GM23338 (cell line): ENCODE measurements around the gene FMN1. TPM values are rescaled to one million over a fixed set of nuclear protein-coding genes. Genes with fewer than 3 reads are reported as not detected.

Source experiments
- ATAC-seq: fragments of 200-7000 bp; cut with Tn5 transposase; 3 replicates; pipeline ENCODE4 v1.9.1; 2020
- DNase-seq: peaks from one replicate; pipeline ENCODE4 v3.0.0-alpha.2; 2015; ENCODE audit warnings: low spot score
- H2AFZ ChIP-seq: fragments of 200-600 bp; sonication (generic); 2 replicates; pipeline ENCODE4 v1.8.0; 2016; ENCODE audit warnings: antibody characterized with exemption, mild to moderate bottlenecking, moderate library complexity
- H3F3A ChIP-seq: fragments of 200-600 bp; sonication (generic); replicated peaks from 2 replicates; pipeline ENCODE4 v1.8.0; 2017; ENCODE audit warnings: antibody characterized with exemption, mixed run types, low read depth
- H3K27ac ChIP-seq: fragments of 200-600 bp; sonication (generic); 2 replicates; pipeline ENCODE4 v1.6.1; 2016; ENCODE audit warnings: low read depth
- H3K27me3 ChIP-seq: fragments of 200-600 bp; sonication (generic); 2 replicates; pipeline ENCODE4 v1.8.0; 2016; ENCODE audit warnings: mild to moderate bottlenecking, mixed run types, moderate library complexity; ENCODE audit not compliant: insufficient read depth
- H3K36me3 ChIP-seq: fragments of 200-600 bp; sonication (generic); 2 replicates; pipeline ENCODE4 v1.8.0; 2016; ENCODE audit warnings: mild to moderate bottlenecking; ENCODE audit not compliant: insufficient read depth
- H3K4me1 ChIP-seq: fragments of 200-600 bp; sonication (generic); 2 replicates; pipeline ENCODE4 v1.8.0; 2016; ENCODE audit warnings: mild to moderate bottlenecking, moderate library complexity; ENCODE audit not compliant: insufficient read depth
- H3K4me2 ChIP-seq: fragments of 200-600 bp; sonication (generic); 2 replicates; pipeline ENCODE4 v1.7.1; 2017; ENCODE audit warnings: mixed run types
- H3K4me3 ChIP-seq: fragments of 200-600 bp; sonication (generic); 2 replicates; pipeline ENCODE4 v1.6.1; 2016; ENCODE audit warnings: mixed run types
- H3K79me2 ChIP-seq: fragments of 200-600 bp; sonication (generic); replicated peaks from 2 replicates; pipeline ENCODE4 v1.8.0; 2017; ENCODE audit warnings: mild to moderate bottlenecking; ENCODE audit not compliant: insufficient read depth
- H3K9me2 ChIP-seq: fragments of 200-600 bp; sonication (generic); 2 replicates; pipeline ENCODE4 v1.8.0; 2017; ENCODE audit not compliant: insufficient read depth
- H4K20me1 ChIP-seq: fragments of 200-600 bp; sonication (generic); replicated peaks from 2 replicates; pipeline ENCODE4 v1.8.0; 2017; ENCODE audit warnings: mild to moderate bottlenecking; ENCODE audit not compliant: insufficient read depth
- H3K27ac Mint-ChIP-seq: 2 replicates; pipeline ENCODE4 v1.8.0; 2020; ENCODE audit warnings: inconsistent platforms, mild to moderate bottlenecking, moderate library complexity, mixed read lengths
- H3K27me3 Mint-ChIP-seq: 3 replicates; pipeline ENCODE4 v1.8.0; 2022; ENCODE audit warnings: low read depth, mild to moderate bottlenecking, moderate library complexity, mixed read lengths, inconsistent platforms; ENCODE audit not compliant: insufficient read depth, poor library complexity
- H3K36me3 Mint-ChIP-seq: 3 replicates; pipeline ENCODE4 v1.8.0; 2021; ENCODE audit warnings: low read depth, mild to moderate bottlenecking, inconsistent platforms, moderate library complexity, mixed read lengths
- H3K4me1 Mint-ChIP-seq: 3 replicates; pipeline ENCODE4 v1.8.0; 2020; ENCODE audit warnings: mild to moderate bottlenecking, inconsistent platforms, mixed read lengths
- H3K4me3 Mint-ChIP-seq: 3 replicates; pipeline ENCODE4 v1.8.0; 2021; ENCODE audit warnings: moderate library complexity, mild to moderate bottlenecking, inconsistent platforms, mixed read lengths
- H3K9me3 Mint-ChIP-seq: 3 replicates; pipeline ENCODE4 v1.8.0; 2020; ENCODE audit warnings: moderate library complexity, mild to moderate bottlenecking, inconsistent platforms, mixed read lengths
- CREB1 ChIP-seq: fragments of 250-450 bp; sonication (Bioruptor Pico); IDR thresholded peaks from 2 replicates; pipeline ENCODE4 v1.5.0; 2020; ENCODE audit warnings: low read depth, mild to moderate bottlenecking, moderate library complexity
- EZH2 ChIP-seq: fragments of 200-600 bp; sonication (generic); IDR thresholded peaks from one replicate; pipeline ENCODE4 v1.8.0; 2017; ENCODE audit warnings: antibody characterized with exemption, mild to moderate bottlenecking, low read depth; ENCODE audit not compliant: unreplicated experiment
- JUNB ChIP-seq: IDR thresholded peaks from one replicate; pipeline ENCODE4 v1.6.1; 2016; ENCODE audit warnings: antibody characterized with exemption; ENCODE audit not compliant: unreplicated experiment
- NANOG ChIP-seq: IDR thresholded peaks from 2 replicates; pipeline ENCODE4 v1.6.1; 2016; ENCODE audit warnings: antibody characterized with exemption, borderline replicate concordance
- REST ChIP-seq: IDR thresholded peaks from one replicate; pipeline ENCODE4 v1.6.1; 2018; ENCODE audit warnings: antibody characterized with exemption; ENCODE audit not compliant: unreplicated experiment
- ZNF462 ChIP-seq: fragments of 250-450 bp; sonication (Bioruptor Pico); IDR thresholded peaks from 2 replicates; pipeline ENCODE4 v1.5.0; 2020; ENCODE audit warnings: mild to moderate bottlenecking, moderate library complexity
- long read RNA-seq: library from polyadenylated mRNA; unstranded; transcript quantifications from one replicate; pipeline ENCODE4 v2.0.0, GENCODE V29; 2020; ENCODE audit not compliant: unreplicated experiment
- polyA plus RNA-seq: library from polyadenylated mRNA; unstranded; fragments of >200 nt; fragmentation: Nextera tagmentation; extraction: Ambion mirVana; gene quantifications from 2 replicates; pipeline ENCODE4 v1.2.1, GENCODE V29; 2016
- total RNA-seq: library from RNA; depleted of rRNA; stranded (reverse); fragments of >200 nt; shearing (Covaris generic); gene quantifications from 2 replicates; pipeline ENCODE4 v1.2.3, GENCODE V29; 2014; rRNA removed
- TF ChIP-seq, protein P1 (sequence below): IDR thresholded peaks from 2 replicates; pipeline ENCODE4 v1.6.1; 2016; ENCODE audit warnings: antibody characterized with exemption

Gene FMN1
- total RNA-seq: 1.6 and 2.1 TPM in 2 replicates
- polyA plus RNA-seq: 0.71 and 1.2 TPM in 2 replicates
- long read RNA-seq, full-length matches to known transcripts: 4 of 4 reads
- long read RNA-seq, partial matches to known transcripts: 0 of 4 reads
- long read RNA-seq, other reads (novel, unspliced or antisense): 0 of 4 reads

DNA sequence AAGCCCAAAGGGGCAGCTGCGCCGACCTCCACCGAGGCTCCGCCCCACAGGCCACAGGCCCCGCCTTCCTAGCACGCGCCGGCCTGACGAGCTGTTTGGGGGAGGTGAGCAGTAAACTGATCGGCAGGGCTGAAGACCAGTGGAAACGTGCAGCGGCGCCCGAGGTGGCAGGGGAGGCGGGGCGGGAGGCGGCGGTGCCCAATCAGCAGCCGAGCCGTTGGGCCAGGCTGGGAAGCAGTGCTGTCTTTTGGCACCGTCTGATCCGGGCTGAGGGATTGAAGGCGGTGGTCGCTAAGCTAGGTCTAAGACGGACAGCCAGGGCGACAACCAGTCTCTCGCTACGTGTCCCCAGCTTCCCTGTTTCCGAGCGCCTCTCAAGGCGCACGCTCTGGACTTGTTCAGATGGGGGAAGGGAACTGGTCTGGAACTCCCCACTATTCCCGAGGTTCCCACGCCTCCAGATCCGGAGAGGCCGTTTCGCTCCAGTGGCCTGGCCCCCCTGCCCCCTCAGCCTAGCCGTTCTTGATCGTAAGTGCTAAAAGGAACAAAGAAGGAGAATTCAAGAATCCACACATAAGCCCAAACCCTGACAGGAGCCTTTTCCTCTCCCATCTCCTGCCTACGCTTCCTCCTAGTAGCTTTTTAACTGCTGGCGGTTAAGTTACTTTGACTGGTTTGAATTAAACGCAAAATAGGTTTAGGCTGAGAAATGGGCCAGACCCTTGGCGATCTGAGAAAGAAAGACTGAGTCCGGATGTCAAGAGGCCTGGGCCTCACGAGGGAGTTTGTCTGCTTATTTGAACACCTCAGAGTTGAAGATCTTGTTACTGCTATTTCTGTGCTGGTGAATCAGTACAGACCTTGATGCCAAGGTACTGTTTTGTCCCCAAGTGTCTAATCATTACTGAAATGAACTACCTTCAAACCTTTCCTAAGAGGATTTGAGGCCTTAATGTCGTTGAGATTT, at the start of gene FMN1:
Gene FMN1, minus strand, starts transcription at position 11 of the 967 bp plus-strand sequence. CDS start 39,800 bp downstream, outside the sequence.
- H3K4me1 ChIP-seq: peaks cover 8% of the 10 kb centered on the region
- H3K36me3 ChIP-seq: no peaks in the 10 kb centered on the region
- TF ChIP-seq CREB1 (CRISPR knock-in tag) (peak; percentile 84), ZNF462 (no peak)
- Mint-ChIP-seq H3K27ac (peak within 1 kb of the TSS; percentile 74; the same call in 1 of the 2 replicates), H3K27me3 (peaks cover 10% of the 10 kb centered on the region), H3K36me3 (no peaks in the 10 kb centered on the region), H3K9me3 (no peaks in the 10 kb centered on the region), H3K4me1 (peaks cover 17% of the 10 kb centered on the region; the same call in 2 of the 3 replicates), H3K4me3 (peak within 1 kb of the TSS; percentile 86)
- DNase-seq (peak; percentile 98), ATAC-seq (peak; percentile 97)
- H3K27me3 ChIP-seq: no peaks in the 10 kb centered on the region
- H3K27ac ChIP-seq: no peak within 1 kb of the TSS
- H3F3A ChIP-seq: no peaks in the 10 kb centered on the region
- H3K79me2 ChIP-seq: no peaks in the 10 kb centered on the region
- H3K4me2 ChIP-seq: peak within 1 kb of the TSS; percentile 87
- H3K9me2 ChIP-seq: no peaks in the 10 kb centered on the region
- H3K4me3 ChIP-seq: peak within 1 kb of the TSS; percentile 69
- H2AFZ ChIP-seq: peak within 1 kb of the TSS; percentile 97
- no peaks in the 10 kb centered on the region for H4K20me1 ChIP-seq

- H3F3A ChIP-seq: no peaks in the 10 kb centered on the region
- no peak for ATAC-seq
- Mint-ChIP-seq H3K27ac (no peak overlapping the region), H3K36me3 (no peaks in the 10 kb centered on the region), H3K4me3 (no peak overlapping the region), H3K4me1 (peaks cover 19% of the 10 kb centered on the region), H3K27me3 (no peaks in the 10 kb centered on the region), H3K9me3 (no peaks in the 10 kb centered on the region)
- peaks cover 12% of the 10 kb centered on the region for H3K4me1 ChIP-seq
- H3K4me2 ChIP-seq: no peak overlapping the region
- H3K9me2 ChIP-seq: peaks cover 6% of the 10 kb centered on the region; the same call in 1 of the 2 replicates
- H2AFZ ChIP-seq: no peak overlapping the region
- H4K20me1 ChIP-seq: no peaks in the 10 kb centered on the region
- no peak for DNase-seq
- H3K4me3 ChIP-seq: no peak overlapping the region
- H3K36me3 ChIP-seq: no peaks in the 10 kb centered on the region
- H3K27me3 ChIP-seq: no peaks in the 10 kb centered on the region
- no peak overlapping the region for H3K27ac ChIP-seq
- no peaks in the 10 kb centered on the region for H3K79me2 ChIP-seq
- TF ChIP-seq REST: no peak
- TF ChIP-seq CREB1 (CRISPR knock-in tag): no peak
- TF ChIP-seq, protein P1, sequence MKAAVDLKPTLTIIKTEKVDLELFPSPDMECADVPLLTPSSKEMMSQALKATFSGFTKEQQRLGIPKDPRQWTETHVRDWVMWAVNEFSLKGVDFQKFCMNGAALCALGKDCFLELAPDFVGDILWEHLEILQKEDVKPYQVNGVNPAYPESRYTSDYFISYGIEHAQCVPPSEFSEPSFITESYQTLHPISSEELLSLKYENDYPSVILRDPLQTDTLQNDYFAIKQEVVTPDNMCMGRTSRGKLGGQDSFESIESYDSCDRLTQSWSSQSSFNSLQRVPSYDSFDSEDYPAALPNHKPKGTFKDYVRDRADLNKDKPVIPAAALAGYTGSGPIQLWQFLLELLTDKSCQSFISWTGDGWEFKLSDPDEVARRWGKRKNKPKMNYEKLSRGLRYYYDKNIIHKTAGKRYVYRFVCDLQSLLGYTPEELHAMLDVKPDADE: no peak
- no peak for TF ChIP-seq EZH2
- no peak for TF ChIP-seq JUNB
- TF ChIP-seq NANOG: no peak
Measured at GRCh38 chr15:33243869-33244268, 49.4 kb upstream of the FMN1 start.
